GM18526 (cell line): ENCODE results near the gene TTLL5.

Experiments used
- POLR2A ChIP-seq: IDR thresholded peaks from 3 replicates; pipeline ENCODE4 v1.6.1; 2011; ENCODE audit not compliant: insufficient read length; ENCODE audit errors: extremely low read depth

TTLL5 gene

DNA sequence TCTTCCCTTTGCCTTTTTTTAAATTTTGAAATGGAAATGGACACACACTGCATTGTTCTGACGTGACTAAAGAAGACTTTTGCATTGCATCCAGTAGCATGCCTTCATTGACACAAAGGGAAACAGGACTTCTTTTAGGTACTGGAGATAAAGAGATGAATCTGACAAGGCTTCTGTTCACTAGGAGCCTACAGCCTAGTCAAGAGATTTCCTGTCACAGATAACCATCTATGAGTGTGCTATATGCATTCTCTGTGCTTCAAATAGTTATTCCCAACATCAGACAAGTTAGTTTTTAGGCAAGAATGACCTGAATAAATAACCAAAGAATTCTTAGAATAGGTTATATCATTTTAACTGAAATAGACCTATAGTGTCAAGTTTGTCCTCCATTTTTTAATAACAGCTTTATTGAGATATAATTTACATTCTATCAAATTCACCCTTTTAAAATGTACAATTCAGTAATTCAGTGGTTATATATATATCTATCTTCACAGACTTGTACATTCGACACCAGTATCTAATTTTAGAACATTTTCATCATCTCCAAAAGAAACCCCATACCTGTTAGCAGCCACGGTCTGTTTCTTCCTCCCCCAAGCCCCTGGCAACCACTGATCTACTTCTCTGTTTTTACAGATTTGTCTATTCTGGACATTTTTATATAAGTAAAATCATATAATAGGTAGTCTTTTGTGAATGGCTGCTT lies 122.7 kb downstream of the TTLL5 start:
- no peak for TF ChIP-seq POLR2A

DNA sequence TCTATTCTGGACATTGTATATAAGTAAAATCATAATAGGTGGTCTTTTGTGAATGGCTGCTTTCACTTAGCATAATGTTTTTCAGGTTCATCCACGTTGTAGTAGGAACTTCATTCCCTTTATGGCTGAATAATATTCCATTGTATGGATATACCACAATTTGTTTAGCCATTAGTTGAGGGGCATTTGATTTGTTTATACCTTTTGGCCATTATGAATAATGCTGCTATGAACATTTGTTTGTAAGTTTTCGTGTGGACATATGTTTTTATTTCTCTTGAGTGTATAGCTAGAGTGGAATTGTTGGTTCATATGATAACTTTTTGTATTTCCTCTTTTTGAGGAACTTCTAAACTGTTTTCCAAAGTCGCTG lies 123.3 kb downstream of the TTLL5 start:
- TF ChIP-seq POLR2A: no peak

DNA sequence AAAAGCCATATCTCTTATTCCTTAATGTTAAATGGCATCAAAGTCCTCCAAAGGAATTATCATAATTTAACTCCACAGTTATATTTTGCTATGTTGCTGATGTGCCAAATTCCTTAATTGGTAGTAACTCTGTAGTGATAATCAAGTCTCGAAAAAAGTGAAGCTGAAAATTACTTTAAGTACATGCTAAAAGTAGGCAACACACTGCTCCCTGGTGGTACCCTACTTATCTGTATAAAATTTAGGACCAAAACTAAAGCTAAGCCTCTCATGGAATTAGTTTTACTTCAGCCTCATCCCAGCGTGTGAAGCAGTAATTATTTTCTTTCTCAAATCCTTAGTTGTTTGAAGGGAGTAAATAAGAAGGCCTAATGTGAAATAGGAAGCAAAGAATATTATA lies 132.8 kb downstream of the TTLL5 start:
- no peak for TF ChIP-seq POLR2A

DNA sequence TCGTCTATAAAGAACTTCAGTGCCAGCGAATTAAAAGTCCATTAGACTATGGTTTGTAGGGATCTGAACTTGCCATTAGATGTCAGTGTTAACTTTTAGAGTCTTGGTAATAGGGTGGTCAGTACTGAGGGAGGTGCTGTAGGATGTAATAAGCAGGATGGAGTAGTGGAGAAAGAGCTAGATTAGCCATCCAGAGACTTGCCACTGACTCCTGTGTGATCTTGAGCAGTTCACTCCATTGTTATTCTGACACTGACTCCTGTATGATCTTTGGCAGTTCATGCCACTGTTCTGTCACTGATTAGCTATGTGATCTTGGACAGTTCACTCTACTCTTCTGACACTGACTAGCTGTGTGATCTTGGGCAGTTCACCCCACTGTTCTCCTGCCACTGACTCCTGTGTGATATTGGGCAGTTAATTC lies 133.6 kb downstream of the TTLL5 start:
- no peak for TF ChIP-seq POLR2A

DNA sequence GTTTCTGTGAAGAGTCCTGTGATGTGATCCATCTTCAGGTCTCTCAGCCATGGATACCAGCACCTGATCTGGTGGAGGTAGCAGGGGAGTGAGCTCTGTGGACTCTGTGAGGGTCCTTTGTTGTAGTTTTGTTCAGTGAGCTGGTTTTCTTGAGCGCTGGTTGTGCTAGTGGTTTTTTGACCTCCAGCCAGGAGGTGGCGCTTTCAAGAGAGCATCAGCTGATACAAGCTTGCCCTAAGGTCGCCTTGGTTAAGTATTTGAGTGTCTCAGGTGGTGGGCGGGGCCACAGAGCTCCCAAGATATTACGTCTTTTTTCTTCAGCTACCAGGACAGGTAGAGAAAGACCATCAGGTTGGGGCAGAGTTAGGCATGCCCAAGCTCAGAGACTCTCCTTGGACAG lies 139.7 kb downstream of the TTLL5 start:
- TF ChIP-seq POLR2A: no peak

DNA sequence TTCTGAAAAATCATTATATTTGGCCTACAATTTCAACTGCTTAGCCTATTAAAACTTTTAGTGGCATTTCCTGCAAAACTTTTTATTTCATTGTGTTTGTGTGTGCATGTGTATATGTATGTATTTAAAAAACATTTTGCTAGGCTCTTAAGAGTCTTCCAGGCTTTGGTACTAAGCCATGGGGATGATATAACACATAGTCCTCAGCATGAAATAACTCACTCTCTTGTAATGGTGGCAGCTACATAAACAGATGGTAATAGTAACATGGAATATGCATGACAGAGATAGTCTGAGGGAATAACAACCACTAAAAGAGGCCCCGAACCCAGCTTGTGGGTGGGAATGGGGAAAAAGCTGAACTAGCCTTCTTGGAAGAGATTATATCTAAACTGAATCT lies 141.4 kb downstream of the TTLL5 start:
- no peak for TF ChIP-seq POLR2A

DNA sequence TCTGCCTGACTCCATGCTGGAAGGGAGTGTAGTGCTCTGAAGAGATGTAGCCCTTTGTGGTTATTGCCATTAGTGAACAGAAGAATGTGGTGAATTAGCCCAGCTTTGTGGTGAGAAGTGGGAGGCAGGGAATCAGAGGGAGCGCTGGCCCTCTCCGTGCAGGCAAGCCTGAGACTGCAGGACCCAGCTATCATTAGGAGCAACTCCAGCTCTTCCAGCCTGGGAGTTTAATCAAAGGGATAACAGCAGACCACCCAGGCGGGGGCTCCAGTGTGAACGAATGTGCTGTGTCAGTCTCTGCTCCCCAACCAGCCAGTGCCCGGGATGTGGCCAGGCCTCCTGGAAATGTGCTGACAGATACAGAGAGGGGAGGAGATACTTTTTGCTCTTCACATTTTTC lies 142.7 kb downstream of the TTLL5 start:
- TF ChIP-seq POLR2A: no peak

DNA sequence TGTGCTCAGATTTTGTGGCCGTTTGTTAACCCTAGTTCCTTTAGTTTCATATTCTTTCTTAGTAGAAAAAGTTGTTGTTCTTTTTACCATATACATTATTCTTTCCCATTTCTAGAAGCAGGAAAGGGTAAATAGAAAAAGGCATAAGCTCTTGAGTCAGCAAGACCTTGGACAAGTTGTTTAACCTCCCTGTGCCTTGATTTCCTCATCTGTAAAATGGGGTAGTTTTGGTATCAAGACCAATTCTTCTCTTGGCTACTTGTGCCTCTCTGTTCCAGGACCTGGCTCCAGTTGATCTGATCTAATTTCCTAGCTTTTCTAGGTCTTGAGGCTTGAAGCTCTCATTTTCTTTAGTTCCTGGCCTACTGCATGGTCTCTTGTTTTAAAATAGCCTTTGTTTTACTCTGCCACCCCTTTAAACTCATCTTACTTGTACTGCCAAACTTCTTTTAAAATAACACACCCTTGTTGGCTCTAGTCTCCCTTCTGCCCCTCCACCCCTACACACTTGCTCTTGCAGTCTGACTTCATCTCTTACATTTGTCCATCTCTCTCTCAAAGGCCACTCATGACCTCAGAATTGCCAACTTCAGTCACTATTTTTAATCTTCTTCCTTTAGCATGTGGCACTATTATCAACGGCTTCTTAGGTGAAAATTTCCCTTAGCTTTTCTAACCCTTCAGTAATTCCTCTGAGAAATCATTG lies 143.7 kb downstream of the TTLL5 start:
- no peak for TF ChIP-seq POLR2A

DNA sequence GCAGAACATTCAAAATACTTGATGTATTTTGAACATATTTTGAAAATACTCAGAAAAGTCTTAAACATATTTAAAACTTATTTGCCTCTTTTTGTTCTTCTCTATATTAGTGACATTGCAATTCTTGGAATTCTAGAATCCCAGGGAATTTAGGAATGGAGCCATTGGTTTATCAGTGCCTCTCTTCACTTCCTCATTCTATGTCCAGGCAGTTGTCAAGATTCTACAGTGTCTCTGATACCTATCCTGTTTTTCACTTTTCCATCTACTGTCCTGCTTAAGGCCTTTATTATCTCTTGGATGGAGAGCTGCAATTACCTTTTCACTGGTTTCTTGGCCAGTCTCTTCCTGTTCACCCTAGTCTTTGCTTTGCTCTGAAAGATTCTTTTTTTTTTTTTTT lies 144.6 kb downstream of the TTLL5 start:
- TF ChIP-seq POLR2A: no peak

DNA sequence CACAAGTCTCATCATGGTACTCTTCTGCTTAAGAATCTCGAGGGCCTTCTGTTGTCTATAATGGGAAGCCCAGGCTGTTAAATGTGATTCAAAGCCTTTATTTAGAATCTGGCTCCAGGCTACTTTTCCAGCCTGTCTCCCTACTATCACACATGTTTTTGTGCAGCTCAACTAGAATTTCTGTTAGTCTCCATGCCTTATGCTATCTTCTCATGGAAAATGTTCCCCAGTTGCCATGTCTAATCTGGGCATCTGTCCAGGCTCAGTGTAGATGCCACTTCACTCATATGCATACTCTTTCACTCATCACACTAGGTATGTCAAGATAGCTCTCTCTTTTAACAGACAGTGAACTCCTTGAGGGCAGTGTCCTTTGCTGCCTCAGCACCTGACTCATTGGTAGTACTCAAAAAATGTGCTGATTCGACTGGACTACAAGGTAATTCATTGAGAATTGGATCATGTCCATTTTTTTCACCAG lies 145.3 kb downstream of the TTLL5 start:
- TF ChIP-seq POLR2A: no peak

DNA sequence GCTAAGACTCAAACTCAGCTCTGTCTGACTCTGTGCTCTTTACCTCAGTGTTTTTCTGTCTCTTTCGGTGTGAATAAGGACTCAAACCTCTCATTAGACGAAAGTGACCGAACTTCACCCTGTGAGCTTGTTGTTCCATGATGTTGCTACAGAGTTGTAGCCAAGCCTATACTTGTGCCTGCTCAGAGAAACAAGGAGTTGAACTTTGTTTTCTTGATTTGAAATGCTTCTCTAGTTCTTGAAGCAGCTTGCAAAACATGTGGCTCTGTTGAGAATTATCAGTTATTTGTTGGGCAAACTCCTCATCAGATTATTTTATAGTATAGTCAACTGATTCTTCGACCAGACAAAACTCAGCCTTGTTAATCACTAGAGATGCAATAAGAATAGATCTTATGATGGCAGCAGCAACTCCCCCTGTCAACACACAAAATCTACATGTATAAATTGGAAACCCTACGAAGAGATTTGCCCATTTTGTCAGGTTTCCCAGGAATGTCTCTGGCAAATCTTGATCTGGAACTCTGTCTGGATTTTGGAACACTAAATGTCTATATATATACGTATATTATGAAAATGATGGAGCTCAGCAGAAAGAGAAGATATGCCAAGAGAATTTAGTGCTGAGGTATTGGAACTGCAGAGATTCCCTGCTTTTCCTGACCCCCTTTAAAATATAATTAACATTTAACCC lies 146.8 kb downstream of the TTLL5 start:
- no peak for TF ChIP-seq POLR2A

DNA sequence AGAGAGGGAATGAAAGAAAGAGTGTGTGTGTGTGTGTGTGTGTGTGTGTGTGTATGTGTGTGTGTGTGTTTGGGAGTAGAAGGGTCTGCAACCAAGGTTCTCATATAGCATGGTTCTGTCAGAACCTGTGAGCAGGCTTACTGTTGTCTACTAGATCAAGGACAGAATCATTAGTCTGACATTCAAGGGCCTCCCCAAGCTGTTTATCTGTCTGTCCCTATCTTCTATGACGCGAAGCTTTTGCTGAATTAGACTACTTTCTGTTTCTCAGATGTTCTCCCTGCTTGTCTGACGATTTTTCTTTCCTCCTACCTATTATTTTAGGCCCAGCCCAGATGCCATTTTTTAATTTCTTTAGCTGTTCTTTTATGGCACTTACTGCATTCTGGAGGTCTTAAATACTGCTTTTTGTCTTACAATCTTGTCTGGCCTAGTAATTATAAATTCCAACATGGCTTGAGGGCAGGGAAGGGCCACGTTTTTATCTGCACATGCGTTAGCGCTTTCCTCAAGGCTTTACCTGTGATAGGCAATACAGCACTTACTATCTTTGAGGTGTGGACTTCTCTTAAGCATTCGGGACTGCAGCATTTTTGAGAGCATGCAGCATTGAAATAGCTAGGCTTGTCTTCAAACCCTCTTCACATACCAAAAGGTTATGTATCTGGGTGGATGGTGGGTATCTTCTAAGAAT lies 150.2 kb downstream of the TTLL5 start:
- TF ChIP-seq POLR2A: no peak

DNA sequence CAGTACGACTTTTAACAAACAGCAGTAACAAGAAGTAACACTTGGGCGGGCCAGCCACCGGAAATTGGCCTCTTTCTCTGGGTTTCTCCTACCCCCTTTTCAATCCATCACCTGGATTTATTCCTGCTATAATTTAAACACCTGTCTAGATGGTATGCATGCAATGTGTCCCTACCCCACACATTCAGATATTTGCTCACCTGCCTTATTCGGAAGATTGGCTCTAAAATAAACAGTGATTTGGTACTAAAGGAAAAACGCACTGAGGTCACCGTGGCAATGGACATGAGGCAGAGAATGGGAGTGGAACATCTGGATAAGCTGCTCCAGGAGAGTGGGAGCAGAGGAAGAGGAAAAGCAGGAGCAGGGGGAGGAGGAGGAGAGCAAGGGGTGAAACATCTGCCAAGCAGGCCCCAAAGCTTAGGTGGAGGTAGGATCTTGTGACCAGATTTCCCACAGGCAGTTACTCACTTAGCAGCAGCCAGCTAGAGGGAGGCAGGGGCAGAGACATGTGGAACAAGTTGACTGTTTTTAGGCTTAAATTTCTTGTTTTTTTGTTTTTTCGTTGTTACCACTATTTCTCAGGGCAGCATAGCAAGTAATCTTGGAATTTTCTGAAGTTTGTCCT lies 150.9 kb downstream of the TTLL5 start:
- TF ChIP-seq POLR2A: no peak

DNA sequence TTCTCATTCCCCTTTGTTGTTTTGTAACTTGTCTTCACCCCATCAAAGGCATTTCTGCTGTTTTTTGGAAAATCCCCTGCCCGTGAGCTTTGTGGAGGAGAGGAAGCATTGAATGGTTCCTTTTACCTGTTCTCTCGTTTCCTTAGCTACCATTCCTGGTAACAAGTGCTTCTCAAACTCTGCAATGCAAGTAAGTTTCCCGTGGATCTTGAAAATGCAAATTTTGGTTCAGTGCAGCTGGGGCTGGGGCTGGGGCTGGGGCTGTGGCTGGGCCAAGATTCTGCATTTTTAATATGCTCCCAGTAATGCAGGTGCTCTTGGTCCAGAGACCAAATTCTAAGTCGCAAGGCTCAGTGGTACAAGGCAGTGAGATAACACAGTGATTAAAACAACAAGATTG lies 151.6 kb downstream of the TTLL5 start:
- no peak for TF ChIP-seq POLR2A

DNA sequence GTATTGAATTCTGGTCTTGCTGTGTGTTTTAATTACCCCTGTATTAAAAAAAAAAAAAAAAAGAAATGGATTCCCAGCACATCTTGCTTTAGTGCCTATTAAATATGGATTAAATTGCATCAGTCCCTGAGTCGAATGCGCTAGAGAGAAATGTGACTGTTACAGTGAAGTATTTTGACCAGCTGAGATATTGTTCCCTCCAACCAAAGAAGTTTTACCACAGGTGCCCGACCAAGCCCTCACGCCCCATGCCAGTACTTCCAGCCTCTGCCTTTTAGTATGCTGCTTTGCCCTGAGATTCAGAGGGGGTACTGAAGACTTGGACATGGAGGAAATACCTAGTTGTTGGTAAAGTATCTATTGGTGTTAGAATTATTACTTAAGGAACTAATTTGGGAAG lies 159.7 kb downstream of the TTLL5 start:
- no peak for TF ChIP-seq POLR2A

DNA sequence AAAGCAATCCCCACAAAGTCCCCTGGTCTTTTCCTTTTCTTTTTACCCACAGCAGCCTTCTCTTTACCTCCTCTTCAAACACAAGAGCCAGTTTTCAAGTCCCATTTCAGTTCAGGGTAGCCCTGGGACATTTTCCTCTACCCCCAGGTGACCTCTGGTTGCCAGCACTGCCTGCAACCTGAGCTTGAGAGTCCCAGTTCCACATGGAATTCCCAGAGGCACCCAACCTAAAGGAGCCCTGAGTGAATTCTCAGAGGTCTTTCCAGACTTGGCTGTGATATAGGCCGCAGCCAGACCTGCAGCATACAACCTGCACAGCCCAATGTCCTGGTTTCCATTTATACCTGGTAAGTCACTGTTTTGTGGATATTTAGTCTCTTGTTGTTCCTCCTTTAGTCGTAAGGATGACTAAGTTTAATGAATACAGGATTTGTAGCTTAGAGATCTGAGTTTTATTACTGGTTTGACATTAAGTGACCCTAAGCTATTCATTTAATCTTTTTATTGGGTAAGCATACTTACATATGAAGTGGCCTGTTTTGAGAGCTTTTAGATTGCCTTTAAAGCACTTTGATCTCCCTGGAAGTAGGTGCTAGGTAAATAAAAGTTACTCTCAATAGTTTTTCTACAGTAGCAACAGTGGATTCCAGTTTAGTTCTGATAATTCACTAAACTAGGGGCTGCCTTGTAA lies 160.9 kb downstream of the TTLL5 start:
- no peak for TF ChIP-seq POLR2A
